HCT116 (cell line): ENCODE data around the gene SEMA3E. TPM values are rescaled to one million over a fixed set of nuclear protein-coding genes. Genes with fewer than 3 reads are reported as not detected.

Experiments used
- ATAC-seq: fragments of 200-7000 bp; cut with Tn5 transposase; 2 replicates; pipeline ENCODE4 v1.9.1; 2020; ENCODE audit warnings: mild to moderate bottlenecking, moderate library complexity
- BruUV-seq: library from RNA; stranded (reverse); fragments of 400-500 nt; replicated peaks from 2 replicates; lab custom pipeline; 2021; lab: Mats Ljungman, UMichigan
- CTCF ChIA-PET: fragments of 300-600 bp; sonication (Branson Sonifier 250); formaldehyde crosslinking; loops from one replicate; lab custom pipeline; 2021; ENCODE audit warnings: antibody characterized with exemption; lab: Charles Lee
- POLR2A ChIA-PET: fragments of 300-600, 350-600 bp; sonication (Branson Sonifier 250); formaldehyde crosslinking; loops from one replicate; lab custom pipeline; 2021; ENCODE audit warnings: antibody characterized with exemption; lab: Charles Lee
- RAD21 ChIA-PET, 2 experiments: fragments of 300-600 bp; sonication (Branson Sonifier 250); formaldehyde crosslinking; loops; one replicate each; lab custom pipeline; 2023; ENCODE audit warnings: low total read pairs in 2 of 2; ENCODE audit not compliant: uncharacterized antibody in 2 of 2, unreplicated experiment in 2 of 2, low non-redundant PET in 1 of 2; lab: Charles Lee
- DNase-seq: peaks from one replicate; pipeline ENCODE4 v3.0.0-alpha.2; 2010; ENCODE audit warnings: low read depth, low spot score
- H2AFZ ChIP-seq: fragments of 200-600 bp; shearing (Covaris generic), sonication (generic); 2 replicates; pipeline ENCODE4 v1.6.1; 2017; ENCODE audit warnings: low read depth, mixed run types, mixed read lengths, antibody characterized with exemption, low read length; ENCODE audit not compliant: poor library complexity, severe bottlenecking
- H3K27ac ChIP-seq: 2 replicates; pipeline ENCODE4 v1.5.1; 2012; ENCODE audit warnings: low read depth, low read length
- H3K27me3 ChIP-seq: fragments of 200-600 bp; sonication (generic); 2 replicates; pipeline ENCODE4 v1.6.1; 2016; ENCODE audit warnings: mixed run types, low read length, mixed read lengths; ENCODE audit not compliant: insufficient read depth
- H3K36me3 ChIP-seq, 2 experiments: fragments of 200-500 bp in 1 of 2; fragments of 200-600 bp in 1 of 2; sonication (Bioruptor generic) in 1 of 2; sonication (generic) in 1 of 2; 2 replicates each; pipeline versions ENCODE4 v1.5.1 to v1.6.1; 2014 to 2016; ENCODE audit warnings: low read length in 2 of 2, inconsistent platforms in 1 of 2, mixed read lengths in 1 of 2, mixed run types in 1 of 2; ENCODE audit not compliant: insufficient read depth in 2 of 2, control insufficient read depth in 1 of 2
- H3K4me1 ChIP-seq, 2 experiments: fragments of 200-600 bp in 1 of 2; sonication (generic) in 1 of 2; 2 replicates each; pipeline versions ENCODE4 v1.5.1 to v1.6.1; 2012 to 2017; ENCODE audit warnings: low read length in 2 of 2, inconsistent platforms in 1 of 2, mild to moderate bottlenecking in 1 of 2, mixed read lengths in 1 of 2, mixed run types in 1 of 2, moderate library complexity in 1 of 2; ENCODE audit not compliant: insufficient read depth in 2 of 2, control insufficient read depth in 1 of 2
- H3K4me2 ChIP-seq: fragments of 200-600 bp; sonication (generic); 2 replicates; pipeline ENCODE4 v1.6.1; 2017; ENCODE audit warnings: mixed run types, low read length, mixed read lengths
- H3K4me3 ChIP-seq, 2 experiments: fragments of 200-600 bp in 1 of 2; sonication (generic) in 1 of 2; replicated peaks in 1 of 2; 2 replicates each; pipeline ENCODE4 v1.5.1; 2011 to 2016; ENCODE audit warnings: low read length in 2 of 2, control low read depth in 1 of 2, low read depth in 1 of 2, mild to moderate bottlenecking in 1 of 2, mixed read lengths in 1 of 2, mixed run types in 1 of 2
- H3K79me2 ChIP-seq: fragments of 200-600 bp; sonication (generic); 2 replicates; pipeline ENCODE4 v1.6.1; 2017; ENCODE audit warnings: mild to moderate bottlenecking, mixed run types, low read length, moderate library complexity, mixed read lengths; ENCODE audit not compliant: insufficient read depth
- H3K9ac ChIP-seq: fragments of 200-600 bp; sonication (generic); 2 replicates; pipeline ENCODE4 v1.6.1; 2016; ENCODE audit warnings: low read length, mixed read lengths
- H3K9me2 ChIP-seq: fragments of 200-600 bp; sonication (generic), shearing (Covaris generic); 2 replicates; pipeline ENCODE4 v1.6.1; 2017; ENCODE audit warnings: mixed run types, mild to moderate bottlenecking, moderate library complexity; ENCODE audit not compliant: insufficient read depth
- H3K9me3 ChIP-seq, 2 experiments: fragments of 200-500 bp in 1 of 2; fragments of 200-600 bp in 1 of 2; sonication (Bioruptor generic) in 1 of 2; sonication (generic) in 1 of 2; 2 replicates each; pipeline ENCODE4 v1.6.1; 2014 to 2017; ENCODE audit warnings: low read length in 2 of 2, mixed read lengths in 2 of 2, inconsistent platforms in 1 of 2, low read depth in 1 of 2, mild to moderate bottlenecking in 1 of 2, mixed run types in 1 of 2, moderate library complexity in 1 of 2; ENCODE audit not compliant: control insufficient read depth in 1 of 2, insufficient read depth in 1 of 2
- H4K20me1 ChIP-seq: fragments of 200-600 bp; sonication (generic), shearing (Covaris generic); 2 replicates; pipeline ENCODE4 v1.6.1; 2017; ENCODE audit warnings: mixed run types, mild to moderate bottlenecking, moderate library complexity; ENCODE audit not compliant: insufficient read depth
- CEBPB ChIP-seq: IDR thresholded peaks from 2 replicates; pipeline ENCODE4 v1.6.1; 2012; ENCODE audit warnings: low read depth
- CTCF ChIP-seq, 3 experiments: fragments of 200-600 bp in 1 of 3; sonication (generic) in 1 of 3; IDR thresholded peaks in 2 of 3; conservative IDR thresholded peaks in 1 of 3; 2 replicates each; pipeline ENCODE4 v1.5.1; 2012 to 2017; ENCODE audit warnings: low read depth in 2 of 3, low read length in 2 of 3, antibody characterized with exemption in 1 of 3, borderline replicate concordance in 1 of 3, control low read depth in 1 of 3, mild to moderate bottlenecking in 1 of 3, mixed read lengths in 1 of 3, mixed run types in 1 of 3, moderate library complexity in 1 of 3; ENCODE audit not compliant: insufficient read depth in 1 of 3
- EGR1 ChIP-seq: IDR thresholded peaks from 2 replicates; pipeline ENCODE4 v1.6.1; 2012; ENCODE audit warnings: low read depth
- ELF1 ChIP-seq: IDR thresholded peaks from 2 replicates; pipeline ENCODE4 v1.6.1; 2012; ENCODE audit warnings: low read depth, borderline replicate concordance
- EZH2phosphoT487 ChIP-seq: fragments of 200-600 bp; IDR thresholded peaks from 2 replicates; pipeline ENCODE4 v1.6.1; 2018; ENCODE audit warnings: antibody characterized with exemption, borderline replicate concordance
- FOSL1 ChIP-seq: IDR thresholded peaks from 2 replicates; pipeline ENCODE4 v1.6.1; 2012; ENCODE audit warnings: low read depth
- MAX ChIP-seq: IDR thresholded peaks from 2 replicates; pipeline ENCODE4 v1.6.1; 2012
- POLR2AphosphoS5 ChIP-seq: IDR thresholded peaks from 2 replicates; pipeline ENCODE4 v1.6.1; 2011; ENCODE audit warnings: mild to moderate bottlenecking, low read depth, low read length, moderate library complexity
- REST ChIP-seq: IDR thresholded peaks from 2 replicates; pipeline ENCODE4 v1.6.1; 2012; ENCODE audit warnings: low read depth
- SP1 ChIP-seq: IDR thresholded peaks from 2 replicates; pipeline ENCODE4 v1.6.1; 2012; ENCODE audit warnings: low read depth
- ZFX ChIP-seq: fragments of 450-650 bp; IDR thresholded peaks from 2 replicates; pipeline ENCODE4 v1.6.1; 2017
- intact Hi-C: fragments of 100-400 bp; cut with micrococcal nuclease; formaldehyde crosslinking; loops from 2 replicates; pipeline ENCODE4 v1.10.0; 2022
- total RNA-seq: library from RNA; stranded (reverse); gene quantifications from one replicate; pipeline ENCODE4 v1.2.1, GENCODE V29; 2021; ENCODE audit not compliant: unreplicated experiment

SEMA3E gene
- total RNA-seq, 1 experiment from 2014 or later: 1.6 TPM

GRCh38 chr7:83629117-83629880 is 19.6 kb downstream of the SEMA3E start:
- no peak for DNase-seq
- Histone ChIP-seq H3K9ac (no peak overlapping the region), H3K4me3 (no peak overlapping the region), H3K27me3 (no peaks in the 10 kb centered on the region), H3K4me1 (no peaks in the 10 kb centered on the region), H3K27ac (no peak overlapping the region), H2AFZ (no peak overlapping the region), H3K9me3 (no peaks in the 10 kb centered on the region), H3K9me2 (no peaks in the 10 kb centered on the region), H3K36me3 (no peaks in the 10 kb centered on the region), H3K79me2 (no peaks in the 10 kb centered on the region), H3K4me2 (no peak overlapping the region), H4K20me1 (no peaks in the 10 kb centered on the region)
- TF ChIP-seq EZH2phosphoT487: no peak
- no peak for TF ChIP-seq MAX
- no peak for TF ChIP-seq REST
- no peak for ATAC-seq
- BruUV-seq: no TSS peak
- POLR2A ChIA-PET: no interaction called here
- RAD21 ChIA-PET: no interaction called here
- CTCF ChIA-PET: no interaction called here
- intact Hi-C loops: no loop called here

- Histone ChIP-seq H3K27me3 (no peaks in the 10 kb centered on the region), H3K27ac (no peak overlapping the region), H3K4me1 (no peaks in the 10 kb centered on the region), H3K9ac (no peak overlapping the region), H3K79me2 (no peaks in the 10 kb centered on the region), H3K4me2 (no peak overlapping the region), H3K36me3 (no peaks in the 10 kb centered on the region), H3K4me3 (no peak overlapping the region), H3K9me2 (no peaks in the 10 kb centered on the region), H2AFZ (no peak overlapping the region), H4K20me1 (no peaks in the 10 kb centered on the region), H3K9me3 (no peaks in the 10 kb centered on the region)
- DNase-seq (no peak), ATAC-seq (no peak)
- ChIA-PET POLR2A (no interaction called here), CTCF (no interaction called here), RAD21 (no interaction called here)
- BruUV-seq: no TSS peak
- intact Hi-C loops: no loop called here
- TF ChIP-seq FOSL1 (no peak), EGR1 (no peak), CEBPB (no peak), POLR2AphosphoS5 (no peak), SP1 (no peak), EZH2phosphoT487 (no peak), CTCF (IDR thresholded peaks at IDR 0.05 in 2 of 3, conservative IDR thresholded peaks at IDR 0.05 in 1 of 3; ENCODE audit: borderline replicate concordance in 1 of 3, insufficient read depth in 1 of 3, low read depth in 2 of 3, low read length in 2 of 3) (no peak), ELF1 (no peak), ZFX (no peak)
Observed at GRCh38 chr7:83617858-83618257, 31.1 kb downstream of the SEMA3E start.
